Left kidney (tissue), 2 donors: ENCODE measurements around the gene TBC1D14. TPM values are rescaled to one million over a fixed set of nuclear protein-coding genes. Genes with fewer than 3 reads are reported as not detected.

Experiments
- DNase-seq: peaks from one replicate; pipeline ENCODE4 v3.0.0-alpha.2; 2013
- polyA plus RNA-seq: library from polyadenylated mRNA; unstranded; fragments of 120-200 nt; gene quantifications from one replicate; pipeline ENCODE4 v1.2.1, GENCODE V29; 2013; ENCODE audit not compliant: insufficient read length

TBC1D14 gene
- polyA plus RNA-seq, 1 donor, result 64.9 TPM

- no peak for DNase-seq
These were observed 108.7 kb downstream of the TBC1D14 start for GRCh38 chr4:7018281-7018680.

- no peak for DNase-seq
These were observed 109.7 kb downstream of the TBC1D14 start for GRCh38 chr4:7019367-7019766.

- no peak for DNase-seq
These were observed 110.7 kb downstream of the TBC1D14 start for GRCh38 chr4:7020290-7020689.

- no peak for DNase-seq
These were observed 111.2 kb downstream of the TBC1D14 start for GRCh38 chr4:7020856-7021255.

GRCh38 chr4:7021355-7021754, 111.7 kb downstream of the TBC1D14 start:
- no peak for DNase-seq

- DNase-seq, result no peak
These were observed 112.5 kb downstream of the TBC1D14 start for GRCh38 chr4:7021930-7022664.

- no peak for DNase-seq
These were observed 113.9 kb downstream of the TBC1D14 start for GRCh38 chr4:7023486-7023885.

- no peak for DNase-seq
These were observed 114.3 kb downstream of the TBC1D14 start for GRCh38 chr4:7023901-7024300.

- DNase-seq, result no peak
These were observed 114.8 kb downstream of the TBC1D14 start for GRCh38 chr4:7024336-7024890.

- no peak for DNase-seq
These were observed 115.5 kb downstream of the TBC1D14 start for GRCh38 chr4:7025040-7025602.

GRCh38 chr4:7026107-7026506, 116.5 kb downstream of the TBC1D14 start:
- no peak for DNase-seq

- DNase-seq, result no peak
These were observed 117.7 kb downstream of the TBC1D14 start for GRCh38 chr4:7027284-7027683.

GRCh38 chr4:7027913-7028312, 118.3 kb downstream of the TBC1D14 start:
- no peak for DNase-seq

GRCh38 chr4:7029212-7029611, 119.6 kb downstream of the TBC1D14 start:
- no peak for DNase-seq

- no peak for DNase-seq
These were observed 120.3 kb downstream of the TBC1D14 start for GRCh38 chr4:7029921-7030320.

- no peak for DNase-seq
These were observed 121.2 kb downstream of the TBC1D14 start for GRCh38 chr4:7030856-7031255.

- no peak for DNase-seq
These were observed 122.2 kb downstream of the TBC1D14 start for GRCh38 chr4:7031558-7032449.

GRCh38 chr4:7032596-7032995, 123.0 kb downstream of the TBC1D14 start:
- no peak for DNase-seq

- no peak for DNase-seq
These were observed 124.8 kb downstream of the TBC1D14 start for GRCh38 chr4:7034262-7035081.

- DNase-seq, result no peak
These were observed 127.8 kb downstream of the TBC1D14 start for GRCh38 chr4:7037425-7037824.

GRCh38 chr4:7040765-7041164, 131.1 kb downstream of the TBC1D14 start:
- no peak for DNase-seq

GRCh38 chr4:7041246-7041645, 131.6 kb downstream of the TBC1D14 start:
- DNase-seq, result no peak
